HG02759 (cell line): ENCODE measurements around the gene HSPA12A.

Experiments used
- ATAC-seq: cut with Tn5 transposase; IDR thresholded peaks from one replicate; pipeline ENCODE4 v1.9.1; 2021; ENCODE audit warnings: mild to moderate bottlenecking, moderate library complexity; ENCODE audit not compliant: unreplicated experiment

HSPA12A gene

DNA sequence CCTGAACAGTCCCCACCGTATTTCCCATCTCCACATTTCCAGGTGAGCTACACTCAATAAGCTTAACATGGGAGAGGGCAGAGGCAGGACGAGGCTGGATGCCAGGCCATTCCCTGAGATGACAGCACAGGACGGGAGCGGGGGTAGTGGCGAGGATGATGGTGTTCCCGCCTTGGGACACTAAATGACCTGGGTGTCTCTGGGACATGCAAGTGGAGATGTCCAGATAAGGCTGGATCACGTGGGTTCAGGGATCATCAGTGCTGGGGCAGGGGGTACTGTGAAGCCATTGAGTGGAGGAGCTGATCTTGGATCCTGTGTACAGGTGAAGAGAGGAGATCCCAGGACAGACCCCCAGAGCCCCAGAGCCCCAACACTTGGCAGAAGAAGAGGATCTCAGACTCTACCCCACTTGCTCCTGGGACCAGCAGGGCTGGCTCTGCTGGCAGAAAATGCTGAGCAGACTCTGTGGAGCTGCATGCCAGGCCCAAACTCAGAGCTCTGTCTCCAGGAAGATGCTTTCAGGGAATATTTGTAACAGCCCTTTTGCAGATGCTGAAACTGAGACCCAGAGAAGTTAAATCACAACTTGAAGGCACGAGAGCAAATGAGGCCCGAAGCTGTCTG, 29.7 kb upstream of the HSPA12A start:
- ATAC-seq: no peak

DNA sequence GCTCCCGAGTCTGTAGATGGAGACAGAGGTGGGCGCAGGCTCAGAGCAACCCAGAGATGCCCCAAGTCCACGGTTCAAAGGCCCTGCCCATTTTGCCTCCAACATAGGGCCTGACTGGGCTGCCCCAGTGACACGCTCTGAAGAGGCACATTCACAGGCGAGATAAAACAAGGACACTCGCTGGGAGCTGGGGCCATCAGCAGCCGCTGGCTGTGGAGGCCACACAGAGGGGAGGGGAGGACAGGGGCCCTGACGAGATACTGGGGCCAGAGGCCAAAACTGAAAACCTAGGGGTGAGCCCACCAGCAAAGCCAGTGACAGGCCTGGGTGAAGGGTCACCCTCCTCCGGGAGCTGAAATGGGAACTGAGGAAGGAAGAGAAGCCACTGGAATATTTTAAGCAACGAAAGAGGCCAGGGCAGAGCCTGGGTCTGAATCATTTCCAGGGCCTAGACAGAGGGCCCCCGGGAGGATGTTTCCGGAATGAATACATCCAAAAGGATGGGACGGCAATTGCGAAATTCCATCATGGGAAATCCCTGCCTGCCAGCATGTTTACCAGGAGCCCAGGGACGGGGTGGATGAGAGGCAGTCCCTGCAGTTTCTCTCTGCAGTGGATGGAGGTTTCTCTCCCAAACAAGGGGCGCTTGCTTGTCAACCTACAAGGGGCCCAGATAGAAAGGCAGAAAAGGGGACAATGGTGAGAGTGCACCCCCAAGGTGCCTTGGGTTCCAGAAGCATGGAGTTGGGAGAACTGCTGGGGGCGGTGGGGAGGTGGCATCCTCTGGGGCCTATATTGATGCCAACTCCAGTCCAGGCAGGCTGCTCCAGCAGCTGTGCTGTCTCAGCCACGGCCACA, 29.0 kb upstream of the HSPA12A start:
- no peak for ATAC-seq

DNA sequence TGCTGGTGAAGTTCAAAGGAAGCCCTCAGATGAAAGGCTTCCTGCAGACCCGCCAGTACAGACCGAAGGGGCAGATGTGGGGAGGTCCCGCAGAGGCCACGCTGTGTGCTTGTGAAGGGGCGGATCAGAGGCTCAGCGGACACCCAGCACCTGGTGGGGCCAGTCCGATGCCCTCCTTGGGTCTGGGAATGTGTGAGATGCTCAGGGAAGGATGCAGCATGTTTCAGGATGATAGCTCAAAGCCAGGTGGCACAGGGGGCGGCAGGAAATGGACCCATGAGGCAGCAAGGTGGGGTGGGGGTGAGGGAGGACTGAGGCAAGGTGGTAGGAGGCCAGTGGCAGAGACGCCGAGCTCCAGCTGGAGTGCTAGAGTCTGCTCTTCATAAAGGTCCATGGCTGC, 27.9 kb upstream of the HSPA12A start:
- no peak for ATAC-seq

DNA sequence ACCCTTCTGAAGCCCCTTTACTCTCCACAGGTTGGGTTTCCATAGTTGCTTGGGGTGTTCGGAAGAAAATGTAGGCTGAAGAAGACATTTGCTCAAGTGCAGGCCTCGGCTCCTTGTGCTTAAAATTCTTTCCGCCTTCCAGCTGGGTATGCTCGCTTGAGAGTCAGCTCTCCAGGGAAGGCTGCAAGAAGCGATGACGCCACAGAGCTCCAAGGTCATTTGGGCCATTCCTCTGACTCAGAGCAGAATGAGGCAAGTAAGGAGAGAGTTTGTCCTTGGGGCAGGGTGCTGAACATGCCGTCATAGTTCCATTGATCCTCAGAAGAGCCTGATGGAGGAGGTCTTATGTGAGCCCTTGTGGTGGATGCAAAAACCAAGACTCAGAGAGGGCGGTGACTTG, 27.4 kb upstream of the HSPA12A start:
- no peak for ATAC-seq

DNA sequence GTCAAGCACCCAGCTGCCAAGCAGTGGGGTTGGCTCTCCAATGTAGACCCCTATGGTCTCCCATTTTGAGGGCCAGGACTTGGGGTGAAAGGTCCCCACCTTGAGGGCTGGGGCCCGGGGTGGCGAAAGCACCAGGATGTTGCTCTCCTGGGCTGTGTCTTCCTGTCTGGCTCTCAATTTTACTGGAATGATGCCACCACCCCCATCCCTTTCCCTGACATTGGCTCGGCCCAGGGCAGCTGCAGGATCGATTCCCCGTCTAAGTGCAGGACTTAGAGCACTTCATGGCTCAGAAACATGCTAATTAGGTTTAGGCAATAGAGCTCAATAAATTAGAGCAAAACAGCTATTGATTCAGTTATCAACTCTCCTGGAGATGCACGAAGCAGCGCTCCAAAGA, 27.0 kb upstream of the HSPA12A start:
- ATAC-seq: no peak

DNA sequence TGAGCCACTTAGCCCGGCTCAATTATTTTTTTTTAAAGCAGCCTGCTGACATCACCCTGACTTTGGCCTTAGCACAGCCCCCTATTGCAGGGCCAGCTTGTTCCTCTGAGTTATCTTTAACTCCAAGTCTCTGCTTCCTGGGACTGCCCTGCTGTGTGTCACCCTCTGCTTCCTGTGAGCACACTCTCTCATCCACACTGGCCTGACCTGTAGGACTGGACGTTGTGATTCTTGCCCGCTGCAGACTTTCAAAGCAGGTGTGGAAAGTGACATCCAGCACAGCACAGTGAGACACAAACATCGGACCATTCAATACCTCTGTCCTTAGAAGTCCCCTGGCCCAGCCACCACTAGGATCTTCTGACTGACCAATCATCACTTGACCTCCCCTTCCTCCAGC, 26.4 kb upstream of the HSPA12A start:
- ATAC-seq: no peak

DNA sequence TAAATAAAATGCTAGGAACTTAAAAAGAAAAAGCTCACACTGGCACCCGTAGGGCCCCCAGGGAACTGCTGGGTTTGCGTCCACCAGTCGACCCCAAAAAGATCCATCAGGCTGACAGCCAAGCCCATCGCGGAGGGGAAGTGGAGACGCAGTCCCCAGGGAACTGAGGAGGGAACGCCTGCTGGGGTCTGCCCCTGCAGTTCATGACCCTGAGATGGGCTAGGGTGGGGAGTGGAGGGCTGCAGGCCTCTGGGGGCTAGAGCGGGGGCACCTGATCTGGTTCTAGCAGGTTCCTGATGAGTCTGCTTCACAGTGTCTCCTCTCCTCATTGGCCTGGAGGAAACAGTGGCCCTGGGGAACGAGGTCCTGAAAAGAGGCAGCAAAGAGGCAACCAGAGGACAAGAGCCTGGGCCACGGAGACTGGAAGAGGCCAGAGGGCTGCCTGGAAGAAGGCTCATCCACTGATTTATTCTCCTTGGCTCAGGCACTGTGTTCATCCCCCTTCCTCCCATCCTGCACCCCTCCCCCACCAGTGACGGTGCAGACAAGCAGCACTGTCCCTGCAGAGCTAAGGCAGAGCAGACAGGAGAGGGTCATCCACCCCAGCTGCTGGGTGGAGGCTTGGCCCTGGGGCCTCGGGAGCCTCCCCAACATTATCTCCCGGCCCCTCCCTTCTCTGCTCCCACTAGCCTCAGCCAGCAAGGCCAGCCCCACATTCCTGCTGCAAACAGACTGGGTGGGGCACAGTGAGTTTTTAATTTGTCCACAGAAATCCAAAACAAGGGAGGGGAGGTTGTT, 24.7 kb upstream of the HSPA12A start:
- no peak for ATAC-seq

DNA sequence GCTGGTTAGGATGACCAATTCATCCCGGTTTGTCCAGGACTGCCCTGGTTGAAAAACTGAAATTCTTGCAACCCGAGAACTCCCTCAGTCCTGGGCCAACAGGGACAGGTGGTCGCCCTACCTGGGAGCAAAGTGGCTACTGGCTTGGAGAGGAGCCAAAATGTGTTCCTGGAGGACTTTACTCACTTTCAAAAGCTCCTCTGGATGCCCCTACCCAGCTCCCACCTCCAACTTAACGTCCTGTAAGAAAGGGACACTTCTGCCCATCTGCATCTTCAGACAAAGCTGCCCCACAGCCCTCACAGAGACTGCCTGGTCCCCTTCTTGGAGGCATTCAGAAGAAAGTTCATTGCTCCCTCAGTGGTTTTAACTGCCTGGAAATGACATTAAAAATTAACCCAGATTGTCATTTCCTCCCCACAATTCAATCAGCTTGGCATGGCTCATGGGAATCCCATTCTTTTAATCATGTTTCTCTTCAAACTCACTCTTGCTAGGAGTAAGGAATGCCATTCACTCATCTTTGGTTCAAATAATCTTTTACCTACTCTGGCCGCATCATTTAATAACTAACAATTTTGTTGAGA, 24.0 kb upstream of the HSPA12A start:
- no peak for ATAC-seq

DNA sequence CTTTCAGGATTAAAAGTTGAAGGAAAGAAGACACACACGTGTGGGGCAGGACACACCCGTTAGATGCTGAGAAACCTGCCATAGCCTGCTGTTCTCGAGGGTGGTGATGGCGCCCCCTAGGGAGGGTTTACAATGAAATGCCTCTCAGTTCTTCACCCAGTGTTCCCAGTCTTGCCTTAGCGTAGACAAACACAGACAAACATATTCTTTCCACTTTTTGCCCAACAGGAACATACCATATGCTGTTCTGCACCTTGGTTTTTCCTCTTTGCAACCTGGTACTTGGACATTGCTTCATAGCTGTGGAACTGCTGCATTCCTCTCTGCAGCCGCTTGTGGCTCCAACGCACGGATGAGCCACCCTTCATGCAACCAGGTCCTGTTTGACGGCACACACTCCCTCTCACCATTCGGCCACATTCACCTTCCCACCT, 23.3 kb upstream of the HSPA12A start:
- ATAC-seq: no peak

DNA sequence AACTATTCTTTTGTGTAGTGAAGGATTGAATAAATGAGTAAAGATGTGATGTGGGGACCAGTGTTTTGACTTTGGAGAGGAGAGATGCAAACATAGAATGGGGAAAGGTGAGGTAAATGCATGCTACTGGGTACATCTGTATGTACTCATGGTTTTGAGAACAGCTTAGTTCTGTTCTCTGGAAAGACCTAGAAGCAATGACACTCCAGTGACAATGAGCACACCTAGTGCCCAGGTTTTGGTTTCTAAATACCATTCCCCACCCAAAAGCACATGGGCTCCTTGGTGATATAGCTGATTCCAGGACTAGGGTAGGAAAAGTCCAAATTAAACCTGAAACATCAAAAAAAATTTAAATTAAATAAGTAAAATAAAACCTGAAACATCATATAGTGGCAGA, 22.6 kb upstream of the HSPA12A start:
- no peak for ATAC-seq

DNA sequence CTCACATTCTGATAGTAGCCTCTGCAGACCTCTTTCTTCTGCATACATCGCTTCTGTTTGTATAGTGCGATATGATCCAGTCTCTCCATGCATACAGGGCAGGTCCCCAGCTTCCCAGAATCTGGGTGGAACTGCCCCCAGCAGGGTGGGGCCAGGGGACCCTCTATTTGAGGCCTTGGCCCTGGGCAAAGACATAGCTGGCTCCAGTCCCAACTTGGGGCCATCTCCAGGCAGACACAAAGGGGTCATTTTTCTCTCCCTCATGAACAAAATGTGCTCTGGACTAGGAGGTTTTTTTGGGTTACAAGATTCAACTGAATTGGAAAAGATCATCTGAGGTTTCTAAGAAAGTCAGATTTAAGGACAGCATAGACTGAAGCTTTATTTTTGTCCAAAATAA, 21.1 kb upstream of the HSPA12A start:
- ATAC-seq: no peak

DNA sequence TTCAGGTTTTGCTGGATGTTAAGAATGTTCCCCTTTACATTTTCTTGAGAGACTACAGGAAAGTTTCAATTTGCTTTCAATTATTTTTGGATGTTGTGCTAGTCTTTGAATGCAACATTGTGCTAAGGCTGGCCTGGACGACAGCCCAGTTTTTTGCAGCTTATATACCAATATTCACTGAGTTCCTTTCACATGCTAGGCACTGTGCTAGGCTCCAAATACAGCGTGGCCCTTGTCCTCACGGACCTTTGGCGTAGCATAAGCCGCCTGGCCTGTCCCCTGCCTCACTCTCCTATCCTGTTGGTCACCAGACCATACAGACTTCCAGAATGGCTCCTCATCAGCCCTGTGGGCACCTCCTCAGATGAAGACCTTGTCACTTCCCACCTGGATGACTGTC, 19.5 kb upstream of the HSPA12A start:
- ATAC-seq: no peak

DNA sequence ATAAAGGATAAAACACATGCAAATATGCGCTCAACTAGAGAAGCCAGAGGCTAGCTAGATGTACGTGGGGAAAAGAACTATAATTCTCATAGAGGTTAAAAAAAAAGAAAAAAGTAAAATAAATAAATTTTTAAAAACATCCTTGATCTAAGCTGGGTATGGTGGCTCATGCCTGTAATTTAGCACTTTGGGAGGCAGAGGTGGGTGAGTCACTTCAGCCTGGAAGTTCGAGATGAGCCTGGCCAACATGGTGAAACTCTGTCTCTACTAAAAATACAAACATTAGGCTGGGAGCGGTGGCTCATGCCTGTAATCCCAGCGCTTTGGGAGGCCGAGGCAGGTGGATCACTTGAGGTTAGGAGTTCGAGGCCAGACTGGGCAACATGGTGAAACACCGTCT, 18.6 kb upstream of the HSPA12A start:
- ATAC-seq: no peak

DNA sequence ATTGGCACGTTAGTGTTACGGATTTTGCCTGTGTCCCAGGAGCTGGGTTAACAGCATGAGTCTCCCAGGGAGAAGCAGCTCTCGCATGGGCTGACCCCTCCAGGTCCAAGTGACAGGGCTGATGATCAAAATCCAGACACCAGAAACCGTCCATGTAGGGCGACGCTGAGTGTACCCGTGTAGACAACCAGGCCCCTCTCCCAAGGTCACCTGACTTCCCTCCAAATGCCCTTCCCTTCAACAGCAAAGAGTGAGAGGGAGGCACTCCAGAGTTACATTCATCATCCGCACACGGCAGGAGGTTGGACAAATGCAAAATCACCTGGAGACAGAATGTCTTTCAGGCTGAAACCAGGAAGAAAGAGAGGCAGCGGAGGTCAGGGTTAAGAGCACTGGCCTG, 14.9 kb upstream of the HSPA12A start:
- ATAC-seq: no peak

DNA sequence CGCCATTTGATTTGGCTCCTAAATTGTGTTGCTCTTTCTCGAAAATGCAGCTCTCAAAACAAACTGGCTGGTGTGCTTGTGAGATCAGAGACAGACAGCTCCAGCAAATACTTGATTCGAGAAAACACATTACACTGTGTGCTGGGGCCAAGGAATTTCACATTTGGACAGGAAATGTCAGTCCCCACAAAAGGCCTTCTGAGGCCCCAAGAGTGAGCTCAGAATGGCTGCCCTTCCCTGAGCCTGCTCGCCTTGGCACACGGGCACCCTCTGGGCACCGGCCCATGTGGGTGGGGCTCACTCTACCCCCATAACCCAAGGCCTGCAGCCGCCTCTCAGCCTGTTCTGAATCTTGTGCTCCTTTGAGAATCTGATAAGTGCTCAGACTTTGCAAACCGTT, 13.9 kb upstream of the HSPA12A start:
- ATAC-seq: no peak

DNA sequence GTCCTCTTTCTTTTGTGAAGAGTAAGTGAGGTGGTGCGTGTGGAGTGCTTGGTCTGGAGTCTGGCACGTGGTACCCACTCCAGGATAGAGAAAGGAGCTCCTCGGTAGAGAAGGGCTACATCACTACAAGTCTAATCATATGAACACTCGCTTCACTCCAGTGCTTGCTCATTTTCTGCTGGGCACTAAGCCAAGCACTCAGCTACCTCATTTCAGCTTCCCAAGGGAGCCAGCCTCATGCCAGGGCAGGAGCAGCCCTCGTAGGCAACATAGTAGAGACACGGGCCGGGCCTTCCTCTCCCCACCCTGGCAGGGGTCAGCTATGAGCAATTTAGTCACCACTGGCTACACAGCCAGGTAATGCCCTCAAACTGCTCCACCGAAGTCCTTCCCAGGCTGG, 11.4 kb upstream of the HSPA12A start:
- ATAC-seq: no peak

DNA sequence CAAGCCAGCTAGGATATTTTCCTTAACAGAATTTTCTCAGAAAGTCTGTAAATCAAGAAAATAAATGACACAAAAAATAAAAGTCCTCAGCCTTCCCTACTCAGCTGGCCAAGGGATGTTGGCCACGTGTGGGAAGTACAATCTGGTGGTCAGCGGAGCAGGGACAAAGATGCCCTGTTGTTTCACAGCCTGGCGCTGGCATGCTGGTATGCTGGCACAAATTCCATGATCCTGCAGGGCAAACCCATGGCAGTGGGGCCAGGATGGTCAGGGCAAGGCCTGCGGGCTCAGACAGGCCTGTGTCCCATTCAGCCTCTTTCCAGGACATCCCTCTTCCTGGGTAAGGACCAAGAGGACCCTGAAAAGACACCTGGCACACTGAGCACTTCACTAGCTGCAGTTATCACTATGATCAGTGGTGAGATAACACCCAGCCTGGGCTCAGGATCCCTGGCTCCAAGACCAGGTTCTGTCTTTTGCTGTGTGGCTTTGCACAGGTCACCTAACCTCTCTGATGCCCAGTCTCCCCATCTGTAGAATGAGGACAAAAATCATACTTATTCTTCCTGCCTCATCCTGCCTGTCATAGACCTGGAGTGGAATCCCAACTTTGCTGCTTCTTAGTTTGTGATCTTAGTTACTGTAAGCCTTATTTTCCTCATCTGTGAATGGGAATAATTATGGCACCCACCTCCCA, 10.8 kb upstream of the HSPA12A start:
- no peak for ATAC-seq

DNA sequence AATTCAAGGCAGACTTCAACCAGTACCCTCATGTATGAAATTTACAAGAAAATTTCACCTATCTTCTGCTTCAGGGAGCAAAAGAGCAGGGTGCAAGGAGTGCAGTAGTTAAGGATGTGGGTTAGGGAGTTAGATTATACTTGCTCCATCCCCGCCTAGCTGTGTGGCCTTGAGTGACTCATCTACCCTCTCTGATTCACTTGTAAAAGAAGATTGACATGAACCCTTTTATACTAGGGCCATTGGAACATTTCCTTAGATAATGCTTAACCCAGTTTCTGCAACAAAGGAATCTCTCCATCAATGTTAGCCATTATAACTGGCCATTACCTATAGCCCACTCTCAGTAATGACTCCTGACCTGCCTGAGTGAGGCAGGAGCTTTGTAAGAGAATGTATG, 10.2 kb upstream of the HSPA12A start:
- no peak for ATAC-seq

DNA sequence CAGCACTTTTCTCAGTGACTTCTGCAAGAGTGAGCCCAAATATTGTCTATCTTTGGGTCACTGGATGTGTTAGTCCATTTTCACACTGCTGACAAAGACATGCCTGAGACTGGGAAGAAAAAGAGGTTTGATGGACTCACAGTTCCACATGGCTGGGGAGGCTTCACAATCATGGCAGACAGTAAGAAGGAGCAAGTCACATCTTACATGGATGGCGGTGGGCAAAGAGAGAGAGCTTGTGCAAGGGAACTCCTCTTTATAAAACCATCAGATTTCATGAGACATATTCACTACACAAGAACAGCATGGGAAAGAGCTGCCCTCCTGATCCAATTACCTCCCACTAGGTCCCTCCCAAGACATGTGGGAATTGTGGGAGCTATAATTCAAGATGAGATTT, 6.1 kb upstream of the HSPA12A start:
- no peak for ATAC-seq

DNA sequence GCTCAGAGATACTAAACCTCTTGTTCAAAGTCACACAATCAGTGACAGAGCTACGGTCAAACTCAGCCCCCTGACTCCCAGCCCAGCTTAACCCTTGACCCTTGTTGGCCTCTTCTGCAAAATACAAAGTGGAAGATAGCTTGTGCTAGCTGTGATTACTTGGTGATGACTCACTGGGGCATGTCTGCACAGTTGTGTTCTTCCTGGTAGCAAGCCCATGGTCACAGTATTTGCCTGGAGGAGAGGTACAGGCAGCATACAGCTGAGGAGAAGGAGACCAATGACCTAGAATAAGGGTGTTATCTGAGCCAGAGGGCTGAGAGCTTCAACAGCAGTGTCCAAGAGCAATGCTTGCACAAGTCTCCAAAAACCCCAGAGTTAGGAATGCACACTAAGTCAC, 5.7 kb upstream of the HSPA12A start:
- ATAC-seq: no peak

DNA sequence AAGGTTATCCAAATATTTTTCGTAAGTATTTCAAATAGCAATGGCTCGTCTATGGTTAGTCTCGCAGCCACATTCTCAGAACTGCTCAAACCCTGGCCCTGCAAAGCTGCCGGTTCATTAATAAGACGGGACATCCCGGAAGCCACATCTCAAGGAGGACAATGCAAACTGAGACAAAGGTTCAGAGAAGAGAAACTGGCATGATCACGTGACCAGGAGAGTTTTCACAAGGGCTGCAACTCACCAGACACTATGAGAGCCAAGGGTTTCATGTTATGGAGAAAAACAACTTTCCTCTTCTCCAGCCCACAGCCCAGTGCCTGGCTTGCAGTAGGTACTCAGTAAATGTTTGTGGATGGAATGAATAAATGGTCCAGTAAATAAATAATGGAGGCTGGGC, 5.0 kb upstream of the HSPA12A start:
- no peak for ATAC-seq
